Measurements from ENCODE around the gene CTSA.
"Not testable (repeated sequence)": the region's sequence is repeated elsewhere in the genome, so short reads cannot be mapped to it uniquely, and the experiment has no call there.

Gene CTSA

DNA sequence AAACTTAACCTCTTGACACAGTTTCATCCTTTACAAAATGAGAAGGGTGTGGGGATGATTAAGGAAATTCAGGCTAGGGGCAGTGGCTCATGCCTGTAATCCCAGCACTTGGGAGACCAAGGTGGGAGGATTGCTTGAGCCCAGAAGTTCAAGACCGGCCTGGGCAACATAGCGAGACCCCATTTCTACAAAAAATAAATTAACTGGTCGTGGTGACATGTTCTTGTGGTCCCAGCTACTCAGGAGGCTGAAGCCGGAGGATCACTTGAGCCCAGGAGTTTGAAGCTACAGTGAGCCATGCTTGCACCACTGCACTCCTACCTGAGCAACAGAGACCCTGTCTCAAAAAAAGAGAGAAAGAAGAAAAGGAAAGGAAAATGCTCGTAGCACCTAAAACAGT is 24.7 kb upstream of the CTSA start:
- DNase-seq (ENCODE audit: low spot score) = no peak

DNA sequence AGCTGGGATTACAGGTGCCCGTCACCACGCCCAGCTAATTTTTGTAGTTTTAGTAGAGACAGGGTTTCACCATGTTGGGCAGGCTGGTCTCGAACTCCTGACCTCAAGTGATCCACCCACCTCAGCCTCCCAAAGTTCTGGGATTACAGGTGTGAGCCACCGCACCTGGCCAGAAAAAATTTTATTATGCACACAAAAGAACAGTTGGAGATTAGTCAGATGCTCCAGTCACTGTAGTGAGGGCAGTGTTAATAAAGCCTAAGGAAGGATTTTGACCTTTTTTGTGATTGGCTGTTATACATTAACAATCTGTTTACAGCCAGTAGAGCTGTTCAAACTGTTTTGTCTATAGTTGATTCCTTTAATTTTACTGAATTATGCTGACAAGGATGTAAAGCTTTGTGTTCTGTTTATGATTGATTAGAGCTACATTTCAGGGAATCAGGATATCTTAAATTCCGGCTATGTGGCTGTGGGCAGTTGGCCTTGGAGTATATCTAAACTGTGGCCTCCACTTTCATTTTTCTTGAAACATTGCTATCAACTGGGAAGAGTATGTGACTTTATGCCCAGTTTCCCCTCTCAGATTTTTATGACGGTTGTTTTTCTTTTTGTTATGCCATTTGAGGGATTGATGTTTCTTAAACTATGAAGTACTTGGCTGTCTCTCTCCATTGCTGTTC is 23.9 kb upstream of the CTSA start:
- DNase-seq (ENCODE audit: low spot score) = no peak

DNA sequence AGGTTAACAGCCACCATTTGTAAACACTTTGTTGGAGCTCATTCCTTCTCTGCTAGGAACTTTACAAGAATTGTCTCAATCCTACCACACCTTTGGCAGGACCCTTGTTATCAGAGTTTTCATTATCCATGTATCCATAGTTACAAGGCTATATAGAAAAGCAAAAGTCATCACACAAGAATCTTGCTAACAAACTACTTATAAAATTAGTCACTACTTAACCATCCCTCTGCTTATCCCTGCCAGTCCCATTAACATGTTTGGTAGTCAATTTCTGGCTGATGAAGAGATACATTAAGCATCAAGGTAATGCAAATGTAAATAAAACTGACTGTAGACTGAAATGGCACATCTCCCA is 23.3 kb upstream of the CTSA start:
- DNase-seq (ENCODE audit: low spot score) = no peak

DNA sequence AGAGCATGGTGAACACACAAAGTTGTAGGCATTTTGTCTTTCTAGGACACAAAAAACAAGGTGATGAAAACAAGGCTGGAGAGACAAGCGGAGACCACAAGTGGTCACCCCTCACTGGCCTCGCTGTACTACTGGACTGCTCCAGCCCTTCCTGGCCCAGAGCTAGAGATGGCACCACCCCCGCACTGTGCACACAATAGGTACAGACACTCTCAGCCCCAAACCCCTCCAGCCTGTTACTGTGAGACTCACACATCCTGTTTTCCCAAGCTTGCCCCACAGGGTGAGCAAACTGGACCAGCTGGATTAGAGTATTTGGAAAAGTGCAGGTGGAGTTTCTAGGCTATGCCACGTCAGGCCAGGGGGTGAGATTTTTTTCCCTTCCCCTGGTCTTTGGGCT is 18.5 kb upstream of the CTSA start:
- DNase-seq (ENCODE audit: low spot score) = no peak

DNA sequence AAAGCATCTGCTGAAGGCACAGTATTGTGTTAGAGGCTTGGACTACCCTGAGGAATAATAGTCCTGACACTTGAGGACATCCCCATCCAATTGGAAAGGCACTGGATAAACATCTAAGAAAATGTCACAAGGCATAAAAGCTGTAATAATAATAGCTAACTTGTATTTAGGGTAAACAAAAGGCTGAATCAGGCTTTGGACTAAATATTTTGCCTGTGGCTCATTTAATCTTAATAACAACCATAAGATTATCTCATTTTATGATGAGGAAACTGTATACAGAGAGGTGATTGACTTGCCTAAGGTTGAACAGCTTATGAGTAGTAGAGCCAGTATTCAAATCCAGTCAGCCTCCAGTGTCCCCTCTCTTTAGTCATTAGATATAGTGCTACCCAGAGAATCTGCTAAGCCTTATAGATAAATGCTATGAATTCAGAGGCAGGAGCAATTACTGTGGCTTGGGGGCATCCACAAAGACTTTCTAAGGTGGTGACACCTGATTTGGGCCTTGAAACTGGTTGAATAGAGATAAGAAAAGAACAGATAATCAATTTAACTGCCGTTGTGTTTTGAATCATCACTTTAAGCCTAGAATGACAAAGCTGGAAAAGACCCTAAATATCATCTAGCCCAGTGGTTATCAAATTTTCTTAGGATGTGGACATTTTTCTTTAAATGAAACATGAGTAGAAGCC is 17.6 kb upstream of the CTSA start:
- no peak for DNase-seq (ENCODE audit: low spot score)

DNA sequence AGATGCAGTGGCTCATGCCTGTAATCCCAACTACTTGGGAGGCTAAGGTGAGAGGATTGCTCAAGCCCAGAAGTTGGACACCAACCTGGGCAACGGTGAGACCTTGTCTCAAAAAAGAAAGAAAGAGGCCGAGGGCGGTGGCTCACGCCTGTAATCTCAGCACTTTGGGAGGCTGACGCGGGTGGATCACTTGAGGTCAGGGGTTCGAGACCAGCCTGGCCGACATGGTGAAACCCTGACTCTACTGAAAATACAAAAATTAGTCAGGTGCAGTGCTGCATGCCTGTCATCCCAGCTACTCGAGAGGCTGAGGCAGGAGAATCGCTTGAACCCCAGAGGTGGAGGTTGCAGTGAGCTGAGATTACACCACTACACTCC is 17.0 kb upstream of the CTSA start:
- DNase-seq (ENCODE audit: low spot score) = not testable (repeated sequence)

DNA sequence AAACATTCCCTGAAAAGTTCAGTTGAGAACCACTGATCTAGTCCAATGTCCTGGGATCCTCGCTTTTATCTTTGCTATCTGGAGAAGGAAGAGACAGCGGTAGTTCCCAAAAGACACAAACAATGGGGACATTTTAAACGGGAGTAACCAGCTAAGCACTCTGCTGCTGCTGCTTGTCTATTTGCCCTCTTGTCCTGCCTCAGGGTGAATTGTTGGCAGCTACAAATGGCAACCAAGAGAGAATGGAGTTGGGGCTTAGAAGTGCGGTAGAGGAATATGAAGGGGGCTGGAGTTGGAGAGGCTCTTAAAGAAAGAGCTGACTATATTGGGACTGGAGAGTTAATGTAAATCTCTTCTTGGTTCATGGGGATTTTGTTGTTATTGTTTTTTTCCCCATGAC is 16.6 kb upstream of the CTSA start:
- DNase-seq (ENCODE audit: low spot score) = no peak

DNA sequence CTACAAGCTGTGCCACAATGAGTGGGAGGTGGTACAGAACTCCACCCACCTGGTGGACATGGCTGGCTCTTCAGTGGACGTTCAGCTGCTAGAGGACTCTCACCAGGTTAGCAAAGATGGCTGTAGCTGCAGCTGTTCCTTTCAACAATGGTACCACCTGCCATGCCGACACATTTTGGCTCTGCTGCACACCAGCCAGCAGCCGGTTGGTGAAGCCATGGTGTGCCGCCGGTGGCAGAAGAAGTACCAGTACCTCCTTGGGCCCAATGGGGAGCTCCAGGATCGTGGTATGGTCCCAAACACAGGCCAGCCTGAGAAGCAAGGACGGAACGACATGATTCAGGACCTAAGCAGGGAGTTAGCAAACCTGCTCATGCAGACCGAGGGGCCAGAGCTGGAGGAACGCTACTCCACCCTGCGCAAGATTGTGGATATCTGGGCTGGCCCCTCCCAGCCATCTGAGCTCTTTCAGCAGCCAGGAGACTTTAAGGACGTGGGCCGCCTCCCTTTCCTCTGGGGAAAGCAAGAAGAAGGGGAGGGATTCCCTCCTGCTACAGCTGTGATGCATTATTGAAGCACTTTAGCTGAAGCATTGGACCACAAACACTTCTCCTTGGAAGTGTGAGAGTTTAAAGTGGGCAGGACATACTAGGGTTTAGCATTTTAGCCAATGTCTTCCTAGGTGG is 12.9 kb upstream of the CTSA start:
- DNase-seq (ENCODE audit: low spot score) = no peak

DNA sequence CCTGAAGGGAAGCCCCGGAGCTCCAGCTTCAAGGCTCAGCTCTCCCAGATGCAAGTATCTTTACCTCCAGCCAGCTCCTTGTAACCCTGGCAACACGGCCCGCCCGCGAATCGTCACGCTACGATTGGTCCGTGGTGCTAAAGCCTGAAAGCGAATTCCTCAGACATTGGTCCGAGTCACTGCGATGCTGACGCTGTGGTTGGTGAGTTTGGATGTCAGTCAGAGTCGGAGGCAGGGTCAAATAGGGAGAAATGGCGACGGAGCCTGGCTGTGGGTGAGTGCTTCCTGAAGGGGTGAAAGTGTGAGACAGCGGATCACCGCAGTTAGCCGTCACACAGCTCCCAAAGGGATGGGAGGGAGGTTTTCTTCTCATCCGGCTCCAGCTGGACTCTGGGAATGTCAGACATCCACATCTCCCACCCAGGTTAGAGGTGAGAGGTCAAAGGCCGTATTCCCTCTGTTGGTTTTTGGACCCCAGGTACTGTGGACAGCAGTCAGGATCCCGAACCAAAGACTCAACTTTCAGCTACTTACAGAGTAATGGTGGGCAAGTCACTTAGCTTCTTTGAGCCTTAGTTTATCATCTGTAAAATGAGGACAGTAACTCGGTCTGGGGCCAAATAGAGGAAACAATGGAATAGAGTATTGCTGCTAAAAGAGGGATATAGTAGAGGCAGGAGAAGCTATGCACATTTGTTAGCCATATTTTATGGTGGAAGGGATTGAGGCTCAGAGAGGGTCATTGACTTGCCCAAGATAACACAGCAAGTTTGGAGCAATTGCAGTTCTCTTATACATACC is 9.9 kb upstream of the CTSA start, which contains the start of gene ZSWIM1:
TSS of gene ZSWIM1 (plus strand) at position 240 of the 801 bp plus-strand sequence. CDS start 1,366 bp downstream, outside the sequence.
- peak; percentile 100 for DNase-seq (ENCODE audit: low spot score)

DNA sequence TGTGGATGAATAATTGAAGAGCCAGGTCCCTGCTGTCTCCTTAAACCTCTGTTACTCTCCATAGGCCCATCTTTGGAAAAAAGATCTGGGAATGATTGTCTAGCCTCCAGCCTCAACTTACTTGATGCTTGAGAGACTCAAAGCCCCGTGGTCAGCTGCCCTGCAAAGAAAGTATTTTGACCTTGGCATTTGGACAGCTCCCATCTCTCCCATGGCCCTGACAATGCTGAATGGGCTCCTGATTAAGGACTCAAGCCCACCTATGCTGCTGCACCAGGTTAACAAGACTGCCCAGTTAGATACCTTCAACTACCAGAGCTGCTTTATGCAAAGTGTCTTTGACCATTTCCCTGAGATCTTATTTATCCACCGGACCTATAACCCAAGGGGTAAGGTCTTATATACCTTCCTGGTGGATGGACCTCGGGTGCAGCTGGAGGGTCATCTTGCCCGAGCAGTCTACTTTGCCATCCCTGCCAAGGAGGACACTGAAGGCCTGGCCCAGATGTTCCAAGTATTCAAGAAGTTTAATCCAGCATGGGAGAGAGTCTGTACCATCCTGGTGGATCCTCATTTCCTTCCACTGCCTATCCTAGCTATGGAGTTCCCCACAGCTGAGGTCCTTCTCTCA is 8.6 kb upstream of the CTSA start:
- no peak for DNase-seq (ENCODE audit: low spot score)

DNA sequence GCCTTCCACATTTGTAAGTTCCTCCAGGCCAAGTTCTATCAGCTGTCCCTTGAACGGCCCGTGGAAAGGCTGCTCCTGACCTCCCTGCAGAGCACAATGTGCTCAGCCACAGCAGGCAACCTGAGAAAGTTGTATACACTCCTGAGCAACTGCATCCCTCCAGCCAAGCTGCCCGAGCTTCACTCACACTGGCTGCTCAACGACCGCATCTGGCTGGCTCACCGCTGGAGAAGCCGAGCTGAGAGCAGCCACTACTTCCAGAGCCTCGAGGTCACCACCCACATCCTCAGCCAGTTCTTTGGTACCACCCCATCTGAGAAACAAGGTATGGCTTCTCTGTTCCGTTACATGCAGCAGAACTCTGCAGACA is 8.1 kb upstream of the CTSA start:
- no peak for DNase-seq (ENCODE audit: low spot score)

DNA sequence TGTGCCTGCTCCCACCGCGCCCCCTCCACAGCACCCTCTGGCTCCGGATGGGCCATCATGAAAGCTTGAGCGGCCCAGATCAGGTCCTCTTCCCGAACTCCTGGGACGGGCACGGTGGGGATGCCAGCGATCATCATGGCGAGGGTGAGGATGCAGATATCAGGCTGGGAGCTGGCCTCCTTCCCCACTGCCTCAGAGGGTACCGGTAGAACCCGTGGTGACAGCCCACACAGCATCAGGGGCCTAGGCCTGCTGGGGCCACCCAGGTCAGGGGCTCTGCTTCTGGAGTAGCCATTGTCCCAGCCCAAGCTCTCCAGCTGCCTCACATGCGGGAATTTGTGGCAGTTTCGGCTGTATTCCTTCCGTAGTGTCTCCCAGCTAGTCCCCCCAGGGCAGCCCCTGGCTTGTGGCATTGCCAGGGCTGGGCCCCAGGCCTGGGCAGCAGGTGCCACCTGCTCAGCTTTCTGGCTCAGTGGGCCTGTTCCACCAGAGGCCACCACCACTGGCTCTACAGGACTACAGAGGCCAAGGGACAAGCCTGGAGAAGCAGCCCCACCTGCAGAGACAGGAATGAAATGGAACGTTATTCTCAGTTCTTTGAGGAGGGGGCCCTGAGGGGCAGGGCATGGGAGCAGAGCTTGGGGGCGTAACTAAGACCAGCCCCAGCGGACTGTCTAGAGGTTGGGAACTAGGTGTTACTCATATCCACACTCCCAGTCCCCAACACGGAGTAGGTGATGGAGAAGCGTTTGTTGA is 4.4 kb upstream of the CTSA start:
- no peak for DNase-seq (ENCODE audit: low spot score)

DNA sequence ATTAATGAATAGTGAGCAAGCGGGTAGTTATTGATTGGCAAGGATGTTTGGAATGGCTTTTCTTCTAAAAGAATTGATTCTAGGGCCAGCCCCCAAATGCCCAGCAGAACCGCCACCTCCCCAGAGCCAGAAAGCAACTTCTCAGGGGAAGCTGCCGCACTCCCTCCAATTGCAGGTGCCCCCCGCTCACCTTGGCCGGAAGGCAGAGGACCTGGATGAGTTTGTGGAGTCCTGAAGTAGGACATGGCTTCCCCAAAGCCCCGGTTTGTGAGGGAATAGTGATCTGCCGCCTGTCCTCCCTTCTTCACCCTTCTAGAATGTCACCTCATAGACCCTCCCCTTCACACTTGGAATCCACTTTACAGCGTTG is 3.8 kb upstream of the CTSA start, which contains the start of gene SPATA25:
TSS of gene SPATA25 (minus strand) at position 277 of the 370 bp plus-strand sequence. CDS start at position 245, 32 bp downstream.
- DNase-seq (ENCODE audit: low spot score) = no peak

DNA sequence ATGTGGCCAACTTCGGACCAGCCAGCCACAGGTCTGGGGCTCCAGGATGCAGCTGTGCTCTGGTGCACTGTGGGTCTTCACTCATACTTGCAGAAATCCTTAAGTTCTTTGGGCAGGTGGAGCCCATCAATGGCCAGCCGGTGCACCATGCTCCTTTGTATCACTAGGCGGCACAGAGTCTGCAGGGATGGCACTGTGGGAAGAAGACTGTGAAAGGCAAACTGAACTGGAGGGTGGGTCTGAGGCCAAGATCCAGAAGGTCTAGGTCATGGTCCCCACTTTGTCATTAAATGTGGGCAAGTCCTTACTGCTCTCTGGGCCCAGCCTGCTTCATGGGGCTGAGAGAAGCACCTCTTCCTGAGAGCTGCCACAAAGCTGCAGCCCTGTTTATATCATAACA is 2.5 kb upstream of the CTSA start:
- no peak for DNase-seq (ENCODE audit: low spot score)

DNA sequence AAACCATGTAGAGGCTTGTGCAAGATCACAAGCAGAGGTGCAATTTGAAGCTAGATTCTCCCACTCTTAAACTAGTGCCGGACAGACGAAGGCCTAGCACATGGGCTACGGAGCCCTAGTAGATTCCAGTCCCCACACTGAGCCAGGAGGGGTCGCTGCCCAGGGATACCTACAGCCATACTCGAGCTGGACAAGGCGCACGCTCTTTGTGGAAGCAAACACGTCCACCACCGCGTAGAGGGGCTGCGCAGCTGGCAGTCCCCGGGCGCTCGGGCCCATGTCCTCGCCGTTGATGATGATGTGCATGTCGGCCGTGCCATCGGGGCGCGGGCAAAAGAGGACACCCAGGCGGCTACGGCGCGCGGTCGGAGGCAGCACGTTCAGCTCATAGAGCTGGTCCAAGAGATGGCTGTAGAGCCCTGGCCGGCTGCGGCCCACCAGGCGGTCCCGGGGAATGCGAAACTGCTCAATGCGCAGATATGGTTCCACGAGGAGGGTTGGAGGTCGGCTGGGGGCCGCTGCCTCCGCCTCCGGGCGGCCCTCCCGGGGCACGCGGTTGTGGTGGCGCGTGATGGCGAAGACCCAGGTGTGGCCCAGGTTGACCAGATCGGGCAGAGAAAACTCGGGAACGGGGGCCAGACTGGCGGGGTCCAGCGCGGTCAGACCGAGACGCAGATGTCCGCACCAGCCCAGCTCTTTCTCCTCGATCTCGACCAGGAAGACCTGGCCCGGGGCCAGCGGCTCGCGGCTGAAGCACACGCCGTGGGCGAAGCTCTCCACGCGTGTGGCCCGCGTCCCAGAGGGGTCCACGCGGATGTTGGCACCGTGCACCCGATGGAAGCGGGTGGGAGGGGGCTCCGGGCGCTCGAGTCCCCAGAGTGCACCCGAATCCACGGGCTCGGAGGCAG is 804 bp upstream of the CTSA start:
- DNase-seq (ENCODE audit: low spot score) = peak; percentile 90

DNA sequence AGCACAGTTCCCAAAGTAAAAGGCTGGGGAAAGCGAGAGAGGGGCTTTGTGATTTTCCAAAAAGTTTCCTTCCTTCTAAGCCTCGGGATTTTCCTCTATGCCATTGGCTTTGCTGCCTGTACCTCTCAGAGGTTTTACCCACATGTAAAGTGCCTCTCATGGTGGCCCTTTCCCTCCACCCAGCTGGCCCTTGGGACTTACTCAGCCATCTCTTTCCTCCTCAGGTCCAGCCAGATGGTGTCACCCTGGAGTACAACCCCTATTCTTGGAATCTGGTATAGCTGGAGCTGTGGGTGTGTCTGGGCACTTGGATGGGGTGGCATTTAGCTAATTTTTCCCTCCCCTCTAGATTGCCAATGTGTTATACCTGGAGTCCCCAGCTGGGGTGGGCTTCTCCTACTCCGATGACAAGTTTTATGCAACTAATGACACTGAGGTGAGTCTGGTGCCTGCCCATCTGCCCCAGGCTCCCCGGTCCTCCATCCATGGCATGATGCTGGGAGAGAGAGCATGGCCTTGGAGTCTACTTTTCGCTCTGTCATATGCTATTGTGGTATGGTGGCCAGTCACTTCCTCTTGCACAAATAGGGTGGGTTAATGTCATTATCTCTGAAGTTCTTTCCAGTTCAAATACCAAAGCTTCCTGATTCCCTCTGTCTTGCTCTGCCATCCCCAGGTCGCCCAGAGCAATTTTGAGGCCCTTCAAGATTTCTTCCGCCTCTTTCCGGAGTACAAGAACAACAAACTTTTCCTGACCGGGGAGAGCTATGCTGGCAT is 1.1 kb downstream of the CTSA start:
- no peak for DNase-seq (ENCODE audit: low spot score)

DNA sequence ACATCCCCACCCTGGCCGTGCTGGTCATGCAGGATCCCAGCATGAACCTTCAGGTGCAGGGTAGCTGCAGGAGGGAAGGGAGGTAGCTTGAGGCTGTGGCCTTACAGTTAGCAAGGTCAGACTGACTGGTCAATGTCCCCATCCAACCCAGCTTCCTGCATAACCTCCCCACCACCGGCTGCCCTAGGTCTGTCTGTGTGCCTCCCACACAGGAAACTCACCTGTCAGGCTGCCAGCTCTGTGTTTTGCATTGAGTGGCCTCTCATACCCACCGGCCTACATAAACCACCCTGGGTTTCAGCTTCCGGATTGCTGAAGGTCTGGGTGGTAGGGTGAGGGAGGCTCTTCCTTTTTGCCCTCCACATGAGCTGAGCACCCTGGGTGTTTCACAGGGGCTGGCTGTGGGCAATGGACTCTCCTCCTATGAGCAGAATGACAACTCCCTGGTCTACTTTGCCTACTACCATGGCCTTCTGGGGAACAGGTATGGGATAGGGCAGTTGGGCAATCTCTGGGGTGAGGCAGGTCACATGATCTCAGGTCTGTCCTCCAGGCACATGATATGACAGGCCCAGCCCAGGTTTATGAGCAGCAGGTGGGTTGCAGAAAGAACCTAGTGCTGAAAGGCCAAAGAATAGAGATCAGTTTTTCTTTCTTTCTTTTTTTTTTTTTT is 1.8 kb downstream of the CTSA start:
- DNase-seq (ENCODE audit: low spot score) = no peak

DNA sequence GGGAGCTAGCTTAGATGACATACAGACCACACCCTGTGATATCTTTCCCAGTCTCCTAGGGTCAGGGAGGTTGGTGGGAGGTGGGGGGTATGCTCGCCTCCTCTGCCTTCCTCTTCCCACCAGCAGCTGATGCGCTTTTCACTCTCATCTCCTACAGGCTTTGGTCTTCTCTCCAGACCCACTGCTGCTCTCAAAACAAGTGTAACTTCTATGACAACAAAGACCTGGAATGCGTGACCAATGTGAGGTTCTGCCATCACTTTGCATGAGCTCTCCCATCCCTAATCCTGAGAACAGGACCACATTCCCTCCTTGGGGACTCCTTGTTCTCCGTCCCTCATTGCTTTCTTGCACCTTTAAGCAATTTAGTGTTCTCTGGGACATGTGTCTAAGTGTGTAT is 2.7 kb downstream of the CTSA start:
- no peak for DNase-seq (ENCODE audit: low spot score)

Measured in SK-N-DZ (cell line).